ENCODE results near the gene DNAJB5.
"Not testable (repeated sequence)": the region's sequence is repeated elsewhere in the genome, so short reads cannot be mapped to it uniquely, and the experiment has no call there.

DNAJB5 gene

DNA sequence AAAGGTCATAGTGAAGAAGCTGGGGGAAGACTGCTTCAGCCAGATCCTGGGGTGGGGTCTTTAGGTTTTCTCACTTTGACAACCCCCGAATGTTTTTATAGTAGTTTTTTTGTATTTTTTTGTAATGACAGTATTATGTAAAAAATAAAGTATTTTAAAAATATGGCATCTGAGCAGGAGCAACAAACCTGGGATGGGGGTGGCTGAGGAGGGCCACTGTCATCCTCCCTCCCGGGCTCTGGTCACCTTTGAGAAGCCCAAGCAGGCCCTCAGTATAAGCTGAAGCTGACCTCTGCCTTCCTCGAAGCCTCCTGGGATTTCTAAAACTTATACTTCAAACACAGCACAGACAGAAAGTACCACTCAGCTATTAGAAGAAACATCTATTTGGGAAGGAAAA, 8.7 kb downstream of the DNAJB5 start:
- DNase-seq = no peak

DNA sequence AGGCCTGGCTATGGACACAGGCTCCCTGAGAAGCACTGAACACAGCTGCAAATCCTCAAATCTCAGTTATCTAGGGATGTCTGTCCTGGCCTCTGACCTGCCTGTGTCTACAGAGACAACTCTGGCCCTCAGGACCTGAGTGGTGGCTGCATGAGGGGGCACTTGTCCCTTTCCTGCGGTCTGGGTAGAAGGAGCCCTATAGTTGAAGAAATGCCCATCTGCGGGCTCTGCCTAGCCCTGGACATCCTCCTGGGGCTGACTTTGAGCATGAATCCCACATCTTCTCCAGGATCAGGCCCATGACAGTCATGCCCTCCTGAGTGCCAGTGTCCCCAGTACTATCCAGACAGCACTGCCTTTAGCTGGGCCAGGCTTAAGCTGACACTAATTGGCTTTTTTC, 10.0 kb downstream of the DNAJB5 start:
- DNase-seq = no peak

- no peak for DNase-seq
Observed at GRCh38 chr9:35000535-35001284, 11.2 kb downstream of the DNAJB5 start.

DNA sequence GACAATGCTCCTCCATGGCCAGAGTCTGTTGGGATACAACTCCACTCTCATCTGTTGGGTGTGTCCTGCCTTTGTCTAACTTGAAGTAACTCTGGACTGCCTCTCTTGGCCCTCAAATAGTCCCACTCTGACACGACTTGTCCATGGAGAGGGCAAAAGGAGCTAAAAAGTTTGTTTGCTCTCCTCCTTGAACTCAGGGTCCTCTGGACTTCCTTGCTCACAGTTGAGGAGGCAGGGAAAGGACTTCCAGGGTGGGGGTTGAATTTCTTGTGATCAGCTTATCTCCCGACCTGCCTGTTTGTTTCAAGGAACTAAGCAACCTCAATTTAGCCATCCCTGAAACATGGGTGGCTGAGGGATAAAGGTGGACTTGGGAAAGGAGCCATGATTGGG, 11.7 kb downstream of the DNAJB5 start:
- no peak for DNase-seq

- DNase-seq = no peak
Observed at GRCh38 chr9:35001803-35002502, 12.4 kb downstream of the DNAJB5 start.

- DNase-seq = no peak
Observed at GRCh38 chr9:35002623-35003022, 13.1 kb downstream of the DNAJB5 start.

- not testable (repeated sequence) for DNase-seq
Observed at GRCh38 chr9:35004299-35004698, 14.8 kb downstream of the DNAJB5 start.

GRCh38 chr9:35010351-35010958, 20.9 kb downstream of the DNAJB5 start:
- DNase-seq = no peak

GRCh38 chr9:35014517-35014916, 25.0 kb downstream of the DNAJB5 start:
- DNase-seq = no peak

GRCh38 chr9:35023443-35023842, 33.9 kb downstream of the DNAJB5 start:
- not testable (repeated sequence) for DNase-seq

DNA sequence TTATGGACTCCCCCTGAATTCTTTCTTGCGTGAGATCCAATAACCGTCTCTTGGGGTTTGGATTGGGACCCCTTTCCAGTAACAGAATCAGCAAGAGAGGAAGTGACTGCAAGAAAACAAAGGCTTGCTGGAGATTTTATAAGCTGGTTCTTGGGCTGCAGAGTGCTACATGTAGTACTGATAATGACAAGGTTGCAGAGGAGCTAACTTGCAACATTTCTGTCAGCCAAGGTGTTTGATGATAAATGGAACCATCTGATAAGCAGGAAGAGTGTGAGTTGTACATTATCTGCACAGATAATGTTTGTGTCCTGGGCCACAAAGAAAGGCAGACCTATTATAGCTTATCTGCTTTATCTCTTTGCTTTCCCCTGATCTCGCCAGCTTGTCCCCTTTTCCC, 37.1 kb downstream of the DNAJB5 start:
- DNase-seq = no peak

DNA sequence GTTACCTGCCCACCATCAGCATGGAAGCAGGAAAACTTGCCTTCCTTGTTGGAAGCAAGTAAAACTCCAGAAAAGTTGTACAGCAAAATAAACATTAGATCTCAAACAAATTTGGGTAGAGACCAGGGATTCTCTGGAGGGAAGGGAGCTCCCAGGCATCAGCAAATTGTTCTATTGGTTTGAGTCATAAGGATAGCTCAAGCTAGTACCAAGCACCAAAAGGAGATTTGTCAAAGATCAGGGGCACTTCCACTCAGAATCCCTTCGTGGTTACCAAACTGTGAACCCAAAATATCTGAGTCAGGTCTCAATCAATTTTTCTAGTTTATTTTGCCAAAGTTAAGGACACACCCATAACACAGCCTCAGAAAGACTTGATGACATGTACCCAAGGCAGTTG, 37.8 kb downstream of the DNAJB5 start:
- DNase-seq = no peak

GRCh38 chr9:35027860-35028259, 38.3 kb downstream of the DNAJB5 start:
- DNase-seq = no peak

GRCh38 chr9:35028341-35028740, 38.8 kb downstream of the DNAJB5 start:
- no peak for DNase-seq

GRCh38 chr9:35029241-35029640, 39.7 kb downstream of the DNAJB5 start:
- DNase-seq = no peak

DNA sequence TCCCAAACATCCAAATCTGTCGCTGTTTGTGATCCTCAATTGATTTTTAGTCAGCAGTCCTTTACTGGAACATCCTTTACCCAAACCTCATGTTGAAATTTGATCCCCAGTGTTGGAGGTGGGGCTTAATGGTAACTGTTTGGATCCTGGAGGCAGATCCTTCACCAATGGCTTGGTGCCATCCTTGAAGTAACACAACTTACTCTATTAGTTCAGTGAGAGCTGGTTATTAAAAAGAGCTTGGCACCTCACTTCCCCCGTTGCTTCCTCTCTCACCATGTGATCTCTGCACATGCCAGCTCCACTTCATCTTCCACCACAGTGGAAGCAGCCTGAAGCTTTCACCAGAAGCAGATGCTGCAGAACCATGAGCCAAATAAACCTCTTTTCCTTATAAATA, 40.3 kb downstream of the DNAJB5 start:
- no peak for DNase-seq

- no peak for DNase-seq
Observed at GRCh38 chr9:35033101-35033500, 43.6 kb downstream of the DNAJB5 start.

DNA sequence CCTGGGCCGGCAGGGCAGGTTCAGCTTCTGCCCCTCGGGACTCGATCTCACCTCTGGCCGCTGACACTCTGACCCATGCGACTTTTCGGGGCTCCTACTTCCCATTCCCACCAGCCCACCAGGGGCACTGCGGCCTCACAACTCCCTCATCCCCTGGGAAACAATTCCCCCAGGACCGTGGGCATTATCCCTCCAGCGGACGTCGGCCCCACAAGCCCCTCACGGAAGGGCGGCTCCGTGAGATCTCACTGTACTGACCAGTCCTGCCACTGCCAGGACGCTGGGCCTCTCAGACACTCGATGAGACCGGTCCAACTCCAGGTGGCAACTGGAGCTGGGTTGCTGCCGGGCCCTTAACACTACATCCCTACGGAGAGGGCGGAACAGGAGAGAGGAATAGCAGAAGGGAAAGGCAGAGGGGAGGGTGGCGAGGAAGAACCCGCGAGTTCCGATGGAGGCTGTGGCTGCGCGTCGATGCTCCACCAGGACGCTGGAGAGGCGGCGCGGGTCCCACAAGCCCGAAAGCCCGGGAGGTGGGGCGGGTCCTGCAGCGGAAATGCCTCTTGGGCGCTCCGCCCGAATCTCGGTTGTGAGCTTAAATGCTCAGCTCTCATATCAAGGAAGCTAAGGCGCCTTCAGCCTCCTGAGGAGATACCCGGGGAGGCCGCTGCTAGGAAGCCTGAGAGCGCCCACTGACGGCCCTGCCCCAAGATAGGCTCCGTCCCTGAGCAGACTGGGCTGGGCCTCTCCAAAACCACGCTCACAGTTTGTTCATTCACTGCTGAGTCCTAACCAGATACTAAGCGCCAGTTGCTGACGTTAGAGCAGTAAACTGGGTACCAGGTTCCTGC, 46.5 kb downstream of the DNAJB5 start:
- DNase-seq = no peak

DNA sequence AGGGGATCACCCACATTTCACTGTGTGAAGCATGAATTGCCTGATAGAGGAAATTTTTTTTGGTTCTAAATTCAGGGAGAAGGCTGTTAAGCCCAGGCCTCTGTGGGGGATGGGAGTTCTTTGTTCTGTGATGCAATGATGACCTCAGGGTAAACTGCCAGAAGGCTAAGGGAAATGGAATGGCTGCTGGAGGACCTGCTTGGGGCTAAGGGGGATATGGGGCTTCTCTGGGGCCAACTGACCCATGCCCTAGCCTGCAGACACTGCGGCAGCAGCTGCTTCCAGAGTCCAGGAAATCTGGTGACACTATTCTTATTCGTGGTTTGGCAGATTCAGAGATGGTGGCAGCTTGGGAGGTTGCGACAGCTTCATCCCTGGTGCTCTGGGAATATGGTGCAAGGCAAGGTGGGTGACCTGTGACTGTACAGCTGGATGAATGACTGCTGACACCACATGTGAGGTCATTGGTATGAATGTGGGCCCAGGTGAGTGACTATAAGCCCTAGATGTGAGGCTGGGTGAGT, 52.6 kb downstream of the DNAJB5 start:
- no peak for DNase-seq

DNA sequence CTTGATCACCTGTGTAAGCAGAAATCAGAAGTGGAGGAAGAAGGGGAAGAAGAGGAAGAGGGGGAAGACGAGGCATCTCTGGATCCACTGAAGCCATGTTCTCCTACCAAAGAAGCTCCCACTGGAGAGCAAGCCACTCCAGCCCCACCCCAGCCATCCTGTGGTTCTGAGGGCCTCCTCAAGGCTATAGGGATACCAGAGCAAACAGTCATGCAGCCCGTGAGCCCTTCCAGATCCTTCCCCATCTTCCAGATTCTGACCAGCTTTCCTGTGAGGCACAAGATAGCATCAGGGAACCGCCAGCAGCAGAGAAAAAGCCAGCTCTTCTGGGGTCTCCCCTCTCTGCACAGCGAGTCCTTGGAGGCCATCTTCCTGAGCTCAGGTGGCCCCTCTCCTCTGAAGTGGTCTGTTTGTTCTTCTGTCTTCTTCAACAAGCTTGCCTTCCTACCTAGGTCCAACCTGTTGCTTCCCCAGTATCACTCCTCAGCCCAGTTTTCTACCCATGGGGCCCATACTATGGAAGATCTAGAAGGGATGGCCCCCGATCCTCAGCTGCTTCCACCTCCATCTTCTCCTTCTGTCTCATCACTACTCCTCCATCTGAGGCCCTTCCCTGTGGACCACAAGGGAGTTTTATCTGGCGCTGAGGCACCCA, 53.5 kb downstream of the DNAJB5 start:
- DNase-seq = no peak

- no peak for DNase-seq
Observed at GRCh38 chr9:35044071-35044470, 54.5 kb downstream of the DNAJB5 start.

Measured in amygdala (tissue), 56 donors.